ENCODE data around the gene AGBL1.

Gene AGBL1

GRCh38 chr15:86275361-86275760 is 195.7 kb downstream of the AGBL1 start:
- no peak for TF ChIP-seq CTCF (IDR thresholded peaks at IDR 0.05)
- Mint-ChIP-seq H3K9me3 (no peaks in the 10 kb centered on the region), H3K36me3 (ENCODE audit: low read depth) (no peaks in the 10 kb centered on the region), H3K27me3 (ENCODE audit: low read depth, poor library complexity) (peaks cover 10% of the 10 kb centered on the region), H3K4me1 (no peaks in the 10 kb centered on the region), H3K27ac (no peak overlapping the region), H3K4me3 (no peak overlapping the region)
- DNase-seq, result no peak

- no peak for TF ChIP-seq CTCF (IDR thresholded peaks at IDR 0.05)
- Mint-ChIP-seq H3K9me3 (no peaks in the 10 kb centered on the region), H3K27me3 (ENCODE audit: low read depth, poor library complexity) (peaks cover 7% of the 10 kb centered on the region)
Measured at GRCh38 chr15:86278586-86278985, 198.9 kb downstream of the AGBL1 start.

GRCh38 chr15:86284635-86285034 is 205.0 kb downstream of the AGBL1 start:
- TF ChIP-seq CTCF (IDR thresholded peaks at IDR 0.05), result no peak
- no peak overlapping the region for H3K4me3 Mint-ChIP-seq
- peaks cover 6% of the 10 kb centered on the region for H3K9me3 Mint-ChIP-seq
- H3K36me3 Mint-ChIP-seq (ENCODE audit: low read depth), result no peaks in the 10 kb centered on the region
- no peak overlapping the region for H3K27ac Mint-ChIP-seq
- no peaks in the 10 kb centered on the region for H3K4me1 Mint-ChIP-seq
- no peak for DNase-seq
- H3K27me3 Mint-ChIP-seq (ENCODE audit: low read depth, poor library complexity), result no peaks in the 10 kb centered on the region

More at GRCh38 chr15:86278586-86278985, 198.9 kb downstream of the AGBL1 start:
- H3K27ac Mint-ChIP-seq, result no peak overlapping the region
- DNase-seq, result no peak
- no peaks in the 10 kb centered on the region for H3K4me1 Mint-ChIP-seq
- H3K4me3 Mint-ChIP-seq, result no peak overlapping the region
- no peaks in the 10 kb centered on the region for H3K36me3 Mint-ChIP-seq (ENCODE audit: low read depth)

GRCh38 chr15:86295511-86295910 is 215.8 kb downstream of the AGBL1 start:
- H3K4me3 Mint-ChIP-seq, result no peak overlapping the region
- no peak for DNase-seq
- no peak for TF ChIP-seq CTCF (IDR thresholded peaks at IDR 0.05)
- H3K4me1 Mint-ChIP-seq, result no peaks in the 10 kb centered on the region
- H3K9me3 Mint-ChIP-seq, result no peaks in the 10 kb centered on the region
- H3K27ac Mint-ChIP-seq, result no peak overlapping the region
- peaks cover 12% of the 10 kb centered on the region for H3K27me3 Mint-ChIP-seq (ENCODE audit: low read depth, poor library complexity)
- H3K36me3 Mint-ChIP-seq (ENCODE audit: low read depth), result no peaks in the 10 kb centered on the region

GRCh38 chr15:86296769-86297168 is 217.1 kb downstream of the AGBL1 start:
- Mint-ChIP-seq H3K4me3 (no peak overlapping the region), H3K27ac (no peak overlapping the region), H3K4me1 (no peaks in the 10 kb centered on the region), H3K27me3 (ENCODE audit: low read depth, poor library complexity) (peaks cover 12% of the 10 kb centered on the region), H3K9me3 (no peaks in the 10 kb centered on the region), H3K36me3 (ENCODE audit: low read depth) (no peaks in the 10 kb centered on the region)
- no peak for TF ChIP-seq CTCF (IDR thresholded peaks at IDR 0.05)
- DNase-seq, result no peak

- Mint-ChIP-seq H3K4me3 (no peak overlapping the region), H3K4me1 (no peaks in the 10 kb centered on the region), H3K27ac (no peak overlapping the region), H3K27me3 (ENCODE audit: low read depth, poor library complexity) (peaks cover 17% of the 10 kb centered on the region), H3K36me3 (ENCODE audit: low read depth) (no peaks in the 10 kb centered on the region), H3K9me3 (no peaks in the 10 kb centered on the region)
- no peak for DNase-seq
- TF ChIP-seq CTCF (IDR thresholded peaks at IDR 0.05), result no peak
Measured at GRCh38 chr15:86300390-86301125, 220.9 kb downstream of the AGBL1 start.

All from nephron progenitor cell (in vitro differentiated cells).